GM12865 (cell line): Measurements from ENCODE around the gene SPRR2F.

Source experiments
- DNase-seq: peaks from one replicate; pipeline ENCODE4 v3.0.0; 2010; ENCODE audit warnings: low read depth
- H3K4me3 ChIP-seq: 2 replicates; pipeline ENCODE4 v1.5.1; 2011; ENCODE audit warnings: mild to moderate bottlenecking, low read depth, low read length, control low read depth
- CTCF ChIP-seq: IDR thresholded peaks from 2 replicates; pipeline ENCODE4 v1.5.1; 2011; ENCODE audit warnings: low read length, control low read depth, low read depth, inconsistent platforms; ENCODE audit not compliant: insufficient read depth; ENCODE audit errors: missing control alignments

The SPRR2F gene

GRCh38 chr1:153071511-153071910 lies 41.8 kb downstream of the SPRR2F start, which contains the start of gene SPRR2B:
Gene SPRR2B, minus strand, starts transcription at chr1:153071611. Its CDS starts 772 bp downstream, at chr1:153070839.
- DNase-seq = no peak
- no peak within 1 kb of the TSS for H3K4me3 ChIP-seq
- no peak for TF ChIP-seq CTCF

GRCh38 chr1:153070243-153070642 lies 43.1 kb downstream of the SPRR2F start:
- no peak for TF ChIP-seq CTCF
- no peak for DNase-seq
- H3K4me3 ChIP-seq = no peak overlapping the region
